ENCODE data around the gene ZNF827.

The ZNF827 gene

GRCh38 chr4:145792429-145792828 lies 146.2 kb downstream of the ZNF827 start:
- no peak for DNase-seq (ENCODE audit: low spot score)

GRCh38 chr4:145791988-145792387 lies 146.6 kb downstream of the ZNF827 start:
- no peak for DNase-seq (ENCODE audit: low spot score)

DNA sequence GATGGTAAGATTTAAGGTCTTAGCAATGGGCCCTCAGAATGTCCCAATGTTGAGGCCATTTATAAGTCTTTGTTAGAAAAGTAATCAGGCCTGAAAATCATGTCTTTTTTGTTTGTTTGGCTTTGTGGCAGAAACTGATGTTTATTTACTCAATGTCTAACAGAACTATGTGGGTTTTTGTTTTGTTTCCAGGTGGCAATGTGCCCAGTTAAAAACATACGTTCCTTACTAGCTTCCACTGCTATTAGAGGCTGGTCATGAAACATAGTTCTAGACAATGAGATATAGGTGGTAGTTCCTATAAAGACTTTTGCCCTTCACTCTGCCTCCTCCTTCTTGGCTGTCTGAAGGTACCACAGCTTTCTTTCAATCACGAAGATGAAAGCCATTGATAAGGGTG lies 149.9 kb downstream of the ZNF827 start:
- no peak for DNase-seq (ENCODE audit: low spot score)

DNA sequence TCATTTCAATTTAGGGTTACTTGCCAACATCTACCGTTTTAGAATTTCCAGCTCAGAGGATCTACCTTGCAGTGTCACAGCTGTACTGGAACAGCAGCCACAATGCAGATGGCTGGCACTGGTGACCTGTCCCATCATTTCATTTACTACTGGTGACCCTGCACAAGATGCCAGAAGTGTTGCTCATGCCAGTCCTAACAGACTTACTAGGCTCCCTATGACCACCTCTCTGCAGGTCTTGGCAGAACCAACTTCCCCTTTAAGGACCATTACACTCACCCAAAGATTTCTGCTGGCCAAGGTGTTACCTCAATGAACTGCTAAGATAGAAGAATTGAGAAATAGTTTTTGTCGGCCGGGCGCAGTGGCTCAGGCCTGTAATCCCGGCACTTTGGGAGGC lies 151.8 kb downstream of the ZNF827 start:
- DNase-seq (ENCODE audit: low spot score), result no peak

DNA sequence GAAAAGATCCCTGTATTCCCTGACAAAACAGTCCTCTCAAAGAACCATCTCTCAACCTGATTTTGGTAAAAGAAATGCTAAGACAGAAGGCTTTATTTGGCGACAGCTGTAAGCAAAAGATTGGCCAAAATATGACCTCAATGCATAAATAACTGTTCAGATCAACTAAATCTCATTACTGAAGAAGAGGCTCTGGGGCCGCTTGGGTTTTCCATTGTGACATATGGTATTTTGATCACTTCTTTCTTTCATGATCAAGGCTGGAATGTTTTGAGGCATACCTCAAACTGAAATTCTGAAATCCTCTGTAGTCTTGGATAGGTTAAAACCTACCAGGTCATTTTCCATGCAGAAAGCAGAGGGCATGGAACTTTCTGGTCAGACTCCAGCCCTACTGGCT lies 152.4 kb downstream of the ZNF827 start:
- DNase-seq (ENCODE audit: low spot score), result no peak

- no peak for DNase-seq (ENCODE audit: low spot score)
Observed at GRCh38 chr4:145785391-145786008, 153.1 kb downstream of the ZNF827 start.

DNA sequence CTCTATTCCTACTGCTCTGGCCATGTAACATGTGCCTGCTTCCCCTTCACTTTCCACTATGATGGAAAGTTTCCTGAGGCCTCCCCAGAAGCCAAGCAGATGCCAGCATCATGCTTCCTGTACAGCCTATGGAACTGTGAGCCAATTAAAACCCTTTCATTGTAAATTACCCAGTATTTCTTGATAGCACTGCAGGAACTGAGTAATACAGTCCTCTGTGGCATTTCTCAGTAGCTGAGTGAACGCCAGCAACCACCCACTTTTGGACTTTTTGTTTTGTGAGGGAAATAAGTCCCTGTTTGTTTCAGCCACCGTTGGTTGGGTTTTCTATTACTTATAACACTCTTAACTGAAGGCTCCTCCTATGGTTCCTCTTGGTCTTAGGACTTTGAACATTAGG lies 154.6 kb downstream of the ZNF827 start:
- no peak for DNase-seq (ENCODE audit: low spot score)

DNA sequence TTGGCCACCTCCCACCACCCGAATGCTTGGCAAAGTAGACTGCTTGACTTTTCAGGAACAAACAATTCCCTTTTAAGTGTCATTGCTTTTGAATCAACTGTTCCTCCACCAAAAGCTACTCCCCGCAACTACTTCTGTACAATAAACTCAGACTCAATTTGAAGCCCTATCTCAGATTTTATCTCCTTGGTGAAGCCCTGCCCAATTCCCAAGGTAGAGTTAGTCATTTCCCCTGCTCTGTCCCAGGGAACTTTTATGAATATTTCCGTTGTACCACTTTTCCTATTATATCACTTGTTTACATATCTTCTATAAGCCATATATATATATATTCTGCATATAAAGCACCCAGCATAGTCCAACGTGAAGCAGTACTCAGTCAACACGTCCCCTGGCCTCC lies 155.9 kb downstream of the ZNF827 start:
- DNase-seq (ENCODE audit: low spot score), result no peak

- no peak for DNase-seq (ENCODE audit: low spot score)
Observed at GRCh38 chr4:145781351-145781750, 157.3 kb downstream of the ZNF827 start.

DNA sequence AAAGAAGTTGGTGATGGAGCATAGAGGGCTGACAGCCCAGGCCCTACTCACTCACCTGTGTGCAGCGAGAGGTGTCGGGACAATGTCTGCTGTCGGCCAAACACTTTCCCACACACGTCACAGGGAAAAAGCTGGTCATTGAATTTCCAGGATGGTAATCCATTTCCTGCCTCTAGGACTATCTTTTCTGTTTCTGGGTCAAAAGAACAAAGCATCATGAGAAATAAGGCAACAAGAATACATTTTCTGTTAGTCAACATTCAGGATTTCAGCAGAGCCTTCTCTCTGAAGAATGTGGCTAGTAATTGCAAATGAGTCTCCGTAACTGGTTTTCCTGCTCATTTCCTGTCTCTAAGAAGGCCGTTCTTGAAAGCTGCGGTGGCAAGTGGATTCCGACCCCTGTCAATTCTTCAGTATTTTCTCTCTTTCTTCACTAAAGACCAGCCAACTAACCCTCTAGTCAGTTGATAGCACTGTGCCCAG lies 159.3 kb downstream of the ZNF827 start:
- DNase-seq (ENCODE audit: low spot score), result no peak

DNA sequence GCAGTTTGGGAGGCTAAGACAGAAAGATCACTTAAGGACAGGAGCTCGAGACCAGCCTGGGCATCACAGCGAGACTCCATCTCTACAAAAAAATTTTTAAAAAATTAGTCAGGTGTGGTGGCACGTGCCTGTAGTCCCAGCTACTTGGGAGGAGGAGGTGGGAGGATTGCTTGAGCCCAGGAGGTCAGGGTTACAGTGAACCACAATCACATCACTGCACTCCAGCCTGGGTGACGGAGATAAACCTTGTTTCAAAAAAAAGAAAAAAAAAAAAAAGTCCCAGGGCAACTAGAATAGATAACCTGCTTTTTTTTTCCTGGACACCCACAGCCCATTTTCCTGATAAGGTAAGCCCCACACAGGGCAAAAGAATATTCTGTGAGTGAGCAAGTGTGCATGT lies 162.4 kb downstream of the ZNF827 start:
- no peak for DNase-seq (ENCODE audit: low spot score)

DNA sequence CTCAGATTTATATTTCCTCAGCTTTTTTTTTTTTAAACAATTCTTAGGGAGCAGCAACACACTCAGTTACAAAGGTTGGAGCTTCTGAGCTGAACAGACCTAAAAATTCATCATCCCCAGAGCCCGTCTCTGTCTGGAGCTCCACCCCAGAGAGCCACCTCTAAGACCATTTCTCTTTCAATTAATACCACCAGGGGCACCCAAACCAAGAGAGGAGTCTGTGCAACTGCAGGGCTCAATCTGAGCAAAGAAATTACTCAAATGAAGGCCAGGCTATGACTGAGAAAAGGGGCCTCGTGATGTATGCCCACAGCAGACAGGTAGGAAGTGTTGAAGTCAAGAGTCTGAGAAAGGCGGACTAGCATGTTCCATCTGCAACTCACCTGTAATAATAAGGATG lies 163.2 kb downstream of the ZNF827 start:
- DNase-seq (ENCODE audit: low spot score), result no peak

DNA sequence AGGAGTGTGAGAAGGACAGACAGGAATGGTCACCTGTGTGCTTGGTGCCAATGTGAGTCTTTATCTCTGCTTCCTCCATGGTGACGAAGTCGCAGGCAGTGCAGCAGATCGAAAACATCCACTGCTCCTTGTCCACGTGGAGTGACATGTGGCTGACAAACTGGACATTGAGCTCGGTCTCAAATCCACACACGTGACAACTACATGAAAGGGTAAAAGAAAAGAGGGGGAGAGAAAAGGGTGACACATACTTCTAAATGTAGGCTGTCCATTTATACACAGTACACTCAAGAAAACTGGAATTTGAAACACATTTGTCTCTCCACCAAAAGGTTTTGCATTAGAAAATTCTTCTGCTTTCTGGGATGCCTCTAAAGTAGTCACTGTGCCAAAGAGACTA lies 164.2 kb downstream of the ZNF827 start:
- DNase-seq (ENCODE audit: low spot score), result no peak

- no peak for DNase-seq (ENCODE audit: low spot score)
Observed at GRCh38 chr4:145773581-145774234, 164.9 kb downstream of the ZNF827 start.

DNA sequence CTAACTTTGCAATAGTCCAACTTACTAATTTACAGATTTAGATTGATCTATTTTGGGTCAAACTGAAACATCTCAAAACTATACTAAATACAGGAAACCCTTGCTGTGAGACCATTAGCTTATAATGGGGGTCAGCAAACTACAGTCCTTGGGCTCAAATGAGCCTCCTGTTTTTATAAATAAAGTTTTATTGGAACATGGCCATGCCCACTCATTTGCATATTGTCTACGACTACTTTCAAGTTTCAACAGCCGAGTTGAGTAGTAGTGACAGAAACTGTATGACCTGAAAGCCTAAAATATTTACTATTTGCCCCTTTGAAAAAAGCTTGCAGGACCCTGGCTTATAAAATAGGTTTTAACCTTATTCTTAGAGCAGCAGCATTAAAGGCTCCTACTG lies 166.3 kb downstream of the ZNF827 start:
- DNase-seq (ENCODE audit: low spot score), result no peak

GRCh38 chr4:145770124-145770523 lies 168.5 kb downstream of the ZNF827 start:
- DNase-seq (ENCODE audit: low spot score), result no peak

DNA sequence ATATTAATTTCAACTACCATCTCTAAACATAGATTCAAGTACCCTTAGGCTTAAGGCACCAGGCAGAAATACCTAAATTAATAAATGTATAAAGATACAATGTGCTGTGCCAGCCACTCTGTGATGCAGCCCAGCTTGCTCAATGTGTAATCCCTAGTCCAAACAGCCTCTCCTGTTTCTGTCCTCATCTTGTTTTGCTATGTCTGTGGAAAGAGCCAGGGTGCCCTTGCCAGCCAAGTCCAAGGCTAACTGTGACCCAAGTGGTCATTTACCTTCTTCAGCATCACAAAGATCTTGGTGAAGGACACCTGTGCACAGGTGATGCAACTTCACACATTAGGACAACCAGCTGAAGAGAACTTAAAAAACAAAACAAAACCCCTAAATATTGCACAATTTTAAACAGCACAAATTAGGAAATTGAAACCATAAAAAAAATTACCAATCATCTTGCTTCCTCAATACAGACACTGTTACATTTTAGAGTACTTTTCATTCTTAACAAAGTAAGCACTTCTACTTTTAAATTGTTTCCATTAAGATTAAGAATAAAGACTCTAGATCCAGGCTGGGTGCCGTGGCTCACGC lies 169.1 kb downstream of the ZNF827 start:
- DNase-seq (ENCODE audit: low spot score), result no peak

- DNase-seq (ENCODE audit: low spot score), result no peak
Observed at GRCh38 chr4:145766273-145766672, 172.3 kb downstream of the ZNF827 start.

- DNase-seq (ENCODE audit: low spot score), result no peak
Observed at GRCh38 chr4:145763399-145763798, 175.2 kb downstream of the ZNF827 start.

DNA sequence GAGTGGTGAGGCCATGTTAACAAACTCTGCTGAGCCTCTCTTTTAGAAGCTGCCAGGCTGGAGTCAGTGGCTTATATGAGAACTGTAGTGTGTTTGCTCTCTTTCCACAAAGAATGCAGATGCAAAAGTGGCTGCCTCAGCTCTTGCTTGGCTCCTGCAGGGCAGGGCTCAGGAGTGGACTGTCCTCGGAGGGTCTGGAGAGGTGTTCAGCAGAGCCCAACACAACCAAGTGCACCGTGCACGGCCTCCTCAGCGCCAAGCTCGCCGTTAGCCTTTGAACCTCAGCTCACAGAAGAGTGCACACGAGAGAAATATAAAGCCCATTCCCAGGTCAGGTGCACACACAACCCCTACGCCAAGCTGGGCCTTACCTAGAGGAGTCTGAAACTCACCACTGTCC lies 175.9 kb downstream of the ZNF827 start:
- no peak for DNase-seq (ENCODE audit: low spot score)

GRCh38 chr4:145760961-145761929 lies 177.4 kb downstream of the ZNF827 start:
- no peak for DNase-seq (ENCODE audit: low spot score)

- DNase-seq (ENCODE audit: low spot score), result no peak
Observed at GRCh38 chr4:145760176-145760575, 178.4 kb downstream of the ZNF827 start.
